ENCODE results near the gene STAMBP. TPM values are rescaled to one million over a fixed set of nuclear protein-coding genes. Genes with fewer than 3 reads are reported as not detected.

STAMBP gene
- total and polyA plus RNA-seq, 2 of the 13 experiments (the other 11 are each of a cell fraction or from before 2014, with no cell fraction given): 49.6 to 53.2 TPM

DNA sequence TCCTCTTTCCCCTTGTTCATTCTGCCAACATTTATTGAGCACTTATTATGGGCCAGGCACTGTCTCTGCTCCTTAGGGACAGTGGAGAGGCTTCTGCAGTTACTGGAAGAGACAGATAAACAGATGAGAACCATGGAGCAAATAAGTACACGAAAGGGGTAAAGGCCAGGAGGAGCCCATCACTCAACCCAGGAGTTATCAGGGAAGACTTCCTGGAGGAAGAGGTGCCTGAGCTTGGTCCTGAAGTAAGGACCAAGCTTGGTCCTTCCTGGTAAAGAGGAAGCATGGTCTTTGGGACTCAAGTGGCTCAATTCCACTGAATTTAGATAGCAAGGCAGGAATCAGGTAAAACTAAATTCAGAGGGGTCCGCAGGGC, 65.7 kb downstream of the STAMBP start (continued):
- TF ChIP-seq, protein P1, sequence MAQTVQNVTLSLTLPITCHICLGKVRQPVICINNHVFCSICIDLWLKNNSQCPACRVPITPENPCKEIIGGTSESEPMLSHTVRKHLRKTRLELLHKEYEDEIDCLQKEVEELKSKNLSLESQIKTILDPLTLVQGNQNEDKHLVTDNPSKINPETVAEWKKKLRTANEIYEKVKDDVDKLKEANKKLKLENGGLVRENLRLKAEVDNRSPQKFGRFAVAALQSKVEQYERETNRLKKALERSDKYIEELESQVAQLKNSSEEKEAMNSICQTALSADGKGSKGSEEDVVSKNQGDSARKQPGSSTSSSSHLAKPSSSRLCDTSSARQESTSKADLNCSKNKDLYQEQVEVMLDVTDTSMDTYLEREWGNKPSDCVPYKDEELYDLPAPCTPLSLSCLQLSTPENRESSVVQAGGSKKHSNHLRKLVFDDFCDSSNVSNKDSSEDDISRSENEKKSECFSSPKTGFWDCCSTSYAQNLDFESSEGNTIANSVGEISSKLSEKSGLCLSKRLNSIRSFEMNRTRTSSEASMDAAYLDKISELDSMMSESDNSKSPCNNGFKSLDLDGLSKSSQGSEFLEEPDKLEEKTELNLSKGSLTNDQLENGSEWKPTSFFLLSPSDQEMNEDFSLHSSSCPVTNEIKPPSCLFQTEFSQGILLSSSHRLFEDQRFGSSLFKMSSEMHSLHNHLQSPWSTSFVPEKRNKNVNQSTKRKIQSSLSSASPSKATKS (CRISPR knock-in tag; IDR thresholded peaks at IDR 0.05): no peak
- TF ChIP-seq HMG20B (CRISPR knock-in tag; conservative IDR thresholded peaks at IDR 0.05) (no peak), ARID2 (CRISPR knock-in tag; IDR thresholded peaks at IDR 0.05; ENCODE audit: borderline replicate concordance) (no peak), ZSCAN20 (CRISPR knock-in tag; IDR thresholded peaks at IDR 0.05; ENCODE audit: borderline replicate concordance) (no peak), TCF7 (IDR thresholded peaks at IDR 0.05; ENCODE audit: low read depth) (no peak), HNRNPUL1 (IDR thresholded peaks at IDR 0.05; ENCODE audit: low read depth, low read length) (no peak), ZNF335 (CRISPR knock-in tag; IDR thresholded peaks at IDR 0.05) (no peak), ZNF556 (CRISPR knock-in tag; IDR thresholded peaks at IDR 0.05; ENCODE audit: borderline replicate concordance) (no peak)
- TF ChIP-seq, protein P2, sequence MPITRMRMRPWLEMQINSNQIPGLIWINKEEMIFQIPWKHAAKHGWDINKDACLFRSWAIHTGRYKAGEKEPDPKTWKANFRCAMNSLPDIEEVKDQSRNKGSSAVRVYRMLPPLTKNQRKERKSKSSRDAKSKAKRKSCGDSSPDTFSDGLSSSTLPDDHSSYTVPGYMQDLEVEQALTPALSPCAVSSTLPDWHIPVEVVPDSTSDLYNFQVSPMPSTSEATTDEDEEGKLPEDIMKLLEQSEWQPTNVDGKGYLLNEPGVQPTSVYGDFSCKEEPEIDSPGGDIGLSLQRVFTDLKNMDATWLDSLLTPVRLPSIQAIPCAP (CRISPR knock-in tag; IDR thresholded peaks at IDR 0.05; ENCODE audit: low read depth): no peak
- TF ChIP-seq, protein P3, sequence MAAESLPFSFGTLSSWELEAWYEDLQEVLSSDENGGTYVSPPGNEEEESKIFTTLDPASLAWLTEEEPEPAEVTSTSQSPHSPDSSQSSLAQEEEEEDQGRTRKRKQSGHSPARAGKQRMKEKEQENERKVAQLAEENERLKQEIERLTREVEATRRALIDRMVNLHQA (CRISPR knock-in tag; IDR thresholded peaks at IDR 0.05): no peak

DNA sequence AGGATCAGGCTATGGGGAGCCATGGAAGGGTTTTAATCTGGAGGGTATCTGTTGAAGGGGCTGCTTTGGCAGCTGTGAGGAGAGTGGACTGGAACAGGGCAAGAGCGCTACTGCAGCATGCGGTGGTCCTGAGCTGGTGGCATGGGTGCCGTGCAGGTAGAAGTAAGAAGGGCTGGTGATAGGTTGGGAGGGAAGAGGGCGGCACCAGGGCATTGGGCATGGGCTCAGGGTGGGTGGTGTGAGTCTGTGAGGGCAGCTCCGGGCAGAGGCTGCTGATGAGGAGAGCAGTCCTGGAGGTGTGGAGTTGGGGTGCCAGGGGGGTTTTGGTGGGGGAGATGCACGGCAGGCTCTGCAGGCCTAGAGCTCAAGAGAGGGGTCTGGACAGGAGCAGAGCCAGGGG, 66.1 kb downstream of the STAMBP start:
- Histone ChIP-seq H3K79me2 (ENCODE audit: insufficient read depth, low read length) (no peaks in the 10 kb centered on the region), H3K4me1 (ENCODE audit: insufficient read depth, low read length) (peaks cover 28% of the 10 kb centered on the region), H3K9me3 (ENCODE audit: low read length) (no peaks in the 10 kb centered on the region), H3K4me3 (replicated peaks in 1 of 3; ENCODE audit: insufficient read depth in 1 of 3, low read depth in 2 of 3, low read length in 3 of 3) (no peak overlapping the region), H4K20me1 (ENCODE audit: insufficient read depth, low read length) (no peaks in the 10 kb centered on the region), H3K9ac (ENCODE audit: insufficient read depth, low read depth, low read length) (no peak overlapping the region), H3K27me3 (ENCODE audit: control insufficient read depth in 1 of 2, insufficient read depth in 2 of 2, low read length in 2 of 2) (peaks cover 4 to 70% of the 10 kb centered on the region in 2 experiments), H3K4me2 (ENCODE audit: low read depth, low read length) (no peak overlapping the region), H2AFZ (ENCODE audit: low read length) (no peak overlapping the region), H3K27ac (ENCODE audit: extremely low read length, insufficient read depth, low read length) (no peak overlapping the region), H3K36me3 (replicated peaks in 1 of 2; ENCODE audit: control insufficient read depth in 1 of 2, insufficient read depth in 2 of 2, low read length in 2 of 2) (no peaks in the 10 kb centered on the region)
- 56% methylated on average over 6 of the region's 6 CpGs for WGBS (ENCODE audit: low lambda C conversion rate)
- FAIRE-seq (no peak), ATAC-seq (no peak), DNase-seq (ENCODE audit: low spot score) (no peak)
- CTCF ChIA-PET (ENCODE audit: low intra/inter-chr PET ratio, low total read pairs): no interaction called here
- BruUV-seq (replicated peaks): no TSS peak
- POLR2A ChIA-PET: no interaction called here
- in situ Hi-C loops (cut with HindIII; ENCODE audit: extremely low pct_ligation_motif_present, low pct_unique_long_range_greater_than_20kb) (no loop called here), intact Hi-C loops (cut with micrococcal nuclease; ENCODE audit: unreplicated experiment) (no loop called here)
- TF ChIP-seq ZNF326 (CRISPR knock-in tag; IDR thresholded peaks at IDR 0.05; ENCODE audit: borderline replicate concordance) (no peak), RBFOX2 (IDR thresholded peaks at IDR 0.05; ENCODE audit: low read depth, low read length) (no peak), NRL (CRISPR knock-in tag; IDR thresholded peaks at IDR 0.05; ENCODE audit: borderline replicate concordance) (no peak), ZNF543 (CRISPR knock-in tag; IDR thresholded peaks at IDR 0.05) (no peak), ZNF841 (CRISPR knock-in tag; IDR thresholded peaks at IDR 0.05; ENCODE audit: borderline replicate concordance) (no peak), HIVEP1 (CRISPR knock-in tag; IDR thresholded peaks at IDR 0.05) (no peak)
- TF ChIP-seq, protein P4, sequence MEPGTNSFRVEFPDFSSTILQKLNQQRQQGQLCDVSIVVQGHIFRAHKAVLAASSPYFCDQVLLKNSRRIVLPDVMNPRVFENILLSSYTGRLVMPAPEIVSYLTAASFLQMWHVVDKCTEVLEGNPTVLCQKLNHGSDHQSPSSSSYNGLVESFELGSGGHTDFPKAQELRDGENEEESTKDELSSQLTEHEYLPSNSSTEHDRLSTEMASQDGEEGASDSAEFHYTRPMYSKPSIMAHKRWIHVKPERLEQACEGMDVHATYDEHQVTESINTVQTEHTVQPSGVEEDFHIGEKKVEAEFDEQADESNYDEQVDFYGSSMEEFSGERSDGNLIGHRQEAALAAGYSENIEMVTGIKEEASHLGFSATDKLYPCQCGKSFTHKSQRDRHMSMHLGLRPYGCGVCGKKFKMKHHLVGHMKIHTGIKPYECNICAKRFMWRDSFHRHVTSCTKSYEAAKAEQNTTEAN (CRISPR knock-in tag; conservative IDR thresholded peaks at IDR 0.05): no peak
- TF ChIP-seq, protein P5, sequence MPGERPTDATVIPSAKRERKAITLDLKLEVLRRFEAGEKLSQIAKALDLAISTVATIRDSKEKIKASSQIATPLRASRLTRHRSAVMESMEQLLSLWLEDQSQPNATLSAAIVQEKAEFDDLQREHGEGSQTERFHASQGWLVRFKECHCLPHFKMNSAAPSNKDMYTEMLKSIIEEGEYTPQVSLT (CRISPR knock-in tag; IDR thresholded peaks at IDR 0.05; ENCODE audit: borderline replicate concordance, low read depth): no peak
- TF ChIP-seq, protein P6, sequence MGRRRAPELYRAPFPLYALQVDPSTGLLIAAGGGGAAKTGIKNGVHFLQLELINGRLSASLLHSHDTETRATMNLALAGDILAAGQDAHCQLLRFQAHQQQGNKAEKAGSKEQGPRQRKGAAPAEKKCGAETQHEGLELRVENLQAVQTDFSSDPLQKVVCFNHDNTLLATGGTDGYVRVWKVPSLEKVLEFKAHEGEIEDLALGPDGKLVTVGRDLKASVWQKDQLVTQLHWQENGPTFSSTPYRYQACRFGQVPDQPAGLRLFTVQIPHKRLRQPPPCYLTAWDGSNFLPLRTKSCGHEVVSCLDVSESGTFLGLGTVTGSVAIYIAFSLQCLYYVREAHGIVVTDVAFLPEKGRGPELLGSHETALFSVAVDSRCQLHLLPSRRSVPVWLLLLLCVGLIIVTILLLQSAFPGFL (CRISPR knock-in tag; IDR thresholded peaks at IDR 0.05): no peak
